ENCODE results near the gene IRS2. TPM values are rescaled to one million over a fixed set of nuclear protein-coding genes. Genes with fewer than 3 reads are reported as not detected.
A peak's percentile ranks its signal among the peaks of the same experiment; 100 is the strongest.

Gene IRS2
- total RNA-seq, 1 donor from 2014 or later = 20.1 TPM

GRCh38 chr13:109812382-109812781 lies 26.0 kb upstream of the IRS2 start:
- Histone ChIP-seq H3K9me3 (ENCODE audit: insufficient read depth, low read depth, low read length) (no peaks in the 10 kb centered on the region), H3K4me3 (ENCODE audit: insufficient read depth, low read depth, low read length) (no peak overlapping the region), H3K27me3 (ENCODE audit: insufficient read depth, low read length) (no peaks in the 10 kb centered on the region), H3K36me3 (ENCODE audit: insufficient read depth, low read length) (no peaks in the 10 kb centered on the region), H3K9ac (ENCODE audit: low read length) (no peak overlapping the region), H4K20me1 (ENCODE audit: insufficient read depth, low read length) (no peaks in the 10 kb centered on the region), H2AFZ (ENCODE audit: low read depth, low read length) (no peak overlapping the region), H3K4me1 (ENCODE audit: insufficient read depth, low read length) (peaks cover 11% of the 10 kb centered on the region), H3K79me2 (ENCODE audit: insufficient read depth, low read length) (no peaks in the 10 kb centered on the region), H3K4me2 (ENCODE audit: low read length) (no peak overlapping the region), H3K27ac (ENCODE audit: low read depth, low read length) (no peak overlapping the region)
- no peak for DNase-seq (ENCODE audit: low read depth)
- H3K36me3 Mint-ChIP-seq (ENCODE audit: low read depth, unreplicated experiment) = no peaks in the 10 kb centered on the region
- H3K9me3 Mint-ChIP-seq (ENCODE audit: unreplicated experiment) = peaks cover 5% of the 10 kb centered on the region
- peaks cover 17% of the 10 kb centered on the region for H3K4me1 Mint-ChIP-seq (ENCODE audit: low read depth, unreplicated experiment)
- no peak for TF ChIP-seq EZH2 (IDR thresholded peaks at IDR 0.05; ENCODE audit: insufficient read depth, low read length)
- no peak for TF ChIP-seq CTCF (IDR thresholded peaks at IDR 0.05; ENCODE audit: insufficient read depth, low read depth, low read length)
- H3K27me3 Mint-ChIP-seq (ENCODE audit: low read depth, unreplicated experiment) = peaks cover 12% of the 10 kb centered on the region
- no peak overlapping the region for H3K27ac Mint-ChIP-seq (ENCODE audit: unreplicated experiment)
- no peak for FAIRE-seq
- no peak overlapping the region for H3K4me3 Mint-ChIP-seq (ENCODE audit: unreplicated experiment)

- DNase-seq (ENCODE audit: low read depth) = no peak
- H3K79me2 ChIP-seq (ENCODE audit: insufficient read depth, low read length) = no peaks in the 10 kb centered on the region
- H3K36me3 ChIP-seq (ENCODE audit: insufficient read depth, low read length) = no peaks in the 10 kb centered on the region
- no peaks in the 10 kb centered on the region for H3K36me3 Mint-ChIP-seq (ENCODE audit: low read depth, unreplicated experiment)
- no peak overlapping the region for H3K27ac ChIP-seq (ENCODE audit: low read depth, low read length)
- no peaks in the 10 kb centered on the region for H3K4me1 ChIP-seq (ENCODE audit: insufficient read depth, low read length)
- H3K27ac Mint-ChIP-seq (ENCODE audit: unreplicated experiment) = peak overlapping the region; percentile 19
- peaks cover 3% of the 10 kb centered on the region for H3K4me1 Mint-ChIP-seq (ENCODE audit: low read depth, unreplicated experiment)
- H3K4me3 ChIP-seq (ENCODE audit: insufficient read depth, low read depth, low read length) = no peak overlapping the region
- H3K9ac ChIP-seq (ENCODE audit: low read length) = no peak overlapping the region
- H3K27me3 ChIP-seq (ENCODE audit: insufficient read depth, low read length) = no peaks in the 10 kb centered on the region
- no peak for FAIRE-seq
- no peak overlapping the region for H2AFZ ChIP-seq (ENCODE audit: low read depth, low read length)
- H3K4me3 Mint-ChIP-seq (ENCODE audit: unreplicated experiment) = no peak overlapping the region
- no peaks in the 10 kb centered on the region for H4K20me1 ChIP-seq (ENCODE audit: insufficient read depth, low read length)
- H3K9me3 Mint-ChIP-seq (ENCODE audit: unreplicated experiment) = peaks cover 5% of the 10 kb centered on the region
- no peak overlapping the region for H3K4me2 ChIP-seq (ENCODE audit: low read length)
- no peaks in the 10 kb centered on the region for H3K9me3 ChIP-seq (ENCODE audit: insufficient read depth, low read depth, low read length)
- TF ChIP-seq EZH2 (IDR thresholded peaks at IDR 0.05; ENCODE audit: insufficient read depth, low read length) = no peak
- no peak for TF ChIP-seq CTCF (IDR thresholded peaks at IDR 0.05; ENCODE audit: insufficient read depth, low read depth, low read length)
- H3K27me3 Mint-ChIP-seq (ENCODE audit: low read depth, unreplicated experiment) = peaks cover 13% of the 10 kb centered on the region
These were observed 24.6 kb upstream of the IRS2 start for GRCh38 chr13:109810761-109811510.

Data from astrocyte (in vitro differentiated cells and primary cell).